Measurements from ENCODE around the gene RBM24. TPM values are rescaled to one million over a fixed set of nuclear protein-coding genes. Genes with fewer than 3 reads are reported as not detected.
"Not testable (repeated sequence)": the region's sequence is repeated elsewhere in the genome, so short reads cannot be mapped to it uniquely, and the experiment has no call there.

The RBM24 gene
- total RNA-seq, 1 donor from 2014 or later: 0.26 TPM

DNA sequence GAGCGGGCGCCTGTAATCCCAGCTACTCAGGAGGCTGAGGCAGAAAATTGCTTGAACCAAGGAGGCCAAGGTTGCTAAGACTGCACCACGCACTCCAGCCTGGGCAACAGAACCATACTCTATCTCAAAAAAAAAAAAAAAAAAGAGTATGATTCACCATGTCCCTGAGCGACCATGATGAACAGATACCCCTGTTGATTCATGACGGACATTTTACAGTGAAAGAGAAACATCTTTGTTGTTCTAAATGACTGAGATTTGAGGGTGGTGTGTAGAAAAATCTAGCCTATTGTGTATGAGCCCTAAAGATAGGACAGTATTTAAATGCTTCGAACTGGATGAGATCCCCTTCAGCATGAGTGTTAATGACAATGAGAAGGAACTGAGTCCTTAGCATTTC, 32.8 kb downstream of the RBM24 start:
- TF ChIP-seq, protein P1, sequence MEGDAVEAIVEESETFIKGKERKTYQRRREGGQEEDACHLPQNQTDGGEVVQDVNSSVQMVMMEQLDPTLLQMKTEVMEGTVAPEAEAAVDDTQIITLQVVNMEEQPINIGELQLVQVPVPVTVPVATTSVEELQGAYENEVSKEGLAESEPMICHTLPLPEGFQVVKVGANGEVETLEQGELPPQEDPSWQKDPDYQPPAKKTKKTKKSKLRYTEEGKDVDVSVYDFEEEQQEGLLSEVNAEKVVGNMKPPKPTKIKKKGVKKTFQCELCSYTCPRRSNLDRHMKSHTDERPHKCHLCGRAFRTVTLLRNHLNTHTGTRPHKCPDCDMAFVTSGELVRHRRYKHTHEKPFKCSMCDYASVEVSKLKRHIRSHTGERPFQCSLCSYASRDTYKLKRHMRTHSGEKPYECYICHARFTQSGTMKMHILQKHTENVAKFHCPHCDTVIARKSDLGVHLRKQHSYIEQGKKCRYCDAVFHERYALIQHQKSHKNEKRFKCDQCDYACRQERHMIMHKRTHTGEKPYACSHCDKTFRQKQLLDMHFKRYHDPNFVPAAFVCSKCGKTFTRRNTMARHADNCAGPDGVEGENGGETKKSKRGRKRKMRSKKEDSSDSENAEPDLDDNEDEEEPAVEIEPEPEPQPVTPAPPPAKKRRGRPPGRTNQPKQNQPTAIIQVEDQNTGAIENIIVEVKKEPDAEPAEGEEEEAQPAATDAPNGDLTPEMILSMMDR (IDR thresholded peaks at IDR 0.05; ENCODE audit: insufficient read depth, low read length, severe bottlenecking): no peak
- DNase-seq (ENCODE audit: low read depth): no peak
- H3K27me3 ChIP-seq (ENCODE audit: control insufficient read depth, insufficient read depth, low read length): no peaks in the 10 kb centered on the region
- no peaks in the 10 kb centered on the region for H3K36me3 ChIP-seq (ENCODE audit: control insufficient read depth, insufficient read depth, low read length)
- H3K4me3 ChIP-seq (ENCODE audit: low read depth, low read length): no peak overlapping the region
- FAIRE-seq: no peak

DNA sequence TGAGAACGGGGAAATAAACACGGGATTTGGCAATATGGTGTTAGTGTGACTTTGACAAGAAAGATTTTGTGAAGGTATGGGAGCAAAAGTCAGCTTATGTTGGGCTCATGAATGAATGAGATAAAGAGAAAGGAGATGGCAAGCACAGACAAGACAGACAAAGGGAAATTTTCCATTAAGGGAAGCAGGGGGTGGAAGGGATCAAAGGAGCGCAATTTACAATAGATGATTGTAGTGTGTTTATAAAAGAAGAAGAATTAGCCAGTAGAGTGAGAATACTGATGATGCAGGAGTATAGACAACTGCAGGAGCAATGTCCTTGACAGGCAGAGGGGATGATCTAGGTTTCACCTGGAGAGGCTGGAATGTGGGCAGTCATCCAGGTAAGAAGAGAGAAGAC, 34.1 kb downstream of the RBM24 start:
- Histone ChIP-seq H3K36me3 (ENCODE audit: control insufficient read depth, insufficient read depth, low read length) (no peaks in the 10 kb centered on the region), H3K4me3 (ENCODE audit: low read depth, low read length) (no peak overlapping the region), H3K27me3 (ENCODE audit: control insufficient read depth, insufficient read depth, low read length) (no peaks in the 10 kb centered on the region)
- DNase-seq (ENCODE audit: low read depth): no peak
- no peak for FAIRE-seq
- TF ChIP-seq, protein P1 (IDR thresholded peaks at IDR 0.05; ENCODE audit: insufficient read depth, low read length, severe bottlenecking): no peak

DNA sequence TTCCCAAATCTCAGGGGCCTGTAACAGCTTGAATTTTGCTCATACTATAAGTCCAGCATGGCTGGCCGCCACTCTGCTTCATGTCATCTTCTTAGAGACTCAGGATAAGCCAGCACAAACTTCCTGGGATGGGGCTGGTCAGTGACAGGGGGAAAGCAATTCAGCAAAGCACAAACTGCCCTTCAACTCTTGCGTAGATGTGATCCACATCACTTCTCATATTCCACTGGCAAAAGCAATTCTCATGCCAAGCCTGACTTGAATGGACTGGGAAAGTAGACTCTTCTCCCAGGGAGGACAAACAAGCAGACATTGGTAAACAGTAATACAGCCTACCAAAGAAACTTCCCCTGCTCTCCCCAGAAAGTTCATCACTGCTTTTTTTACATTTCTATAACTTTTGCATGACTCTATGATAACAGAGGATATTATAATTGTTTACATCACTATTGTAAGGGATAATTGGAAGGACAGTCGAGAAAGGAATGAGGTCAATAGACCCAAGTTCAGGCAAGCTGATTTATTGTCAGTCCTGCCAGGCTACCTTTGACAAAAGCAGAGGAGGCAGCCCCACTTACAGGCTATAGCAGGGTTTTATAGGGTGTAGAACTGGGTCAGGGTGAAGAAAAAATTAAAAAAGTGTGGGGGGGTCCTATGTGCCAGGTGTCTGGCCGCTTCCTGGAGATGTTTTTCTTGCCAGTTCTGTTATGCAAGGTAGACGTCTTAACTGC, 37.4 kb downstream of the RBM24 start:
- Histone ChIP-seq H3K4me3 (ENCODE audit: low read depth, low read length) (no peak overlapping the region), H3K27me3 (ENCODE audit: control insufficient read depth, insufficient read depth, low read length) (no peaks in the 10 kb centered on the region), H3K36me3 (ENCODE audit: control insufficient read depth, insufficient read depth, low read length) (no peaks in the 10 kb centered on the region)
- TF ChIP-seq, protein P1 (IDR thresholded peaks at IDR 0.05; ENCODE audit: insufficient read depth, low read length, severe bottlenecking): no peak
- FAIRE-seq: peak; percentile 60
- no peak for DNase-seq (ENCODE audit: low read depth)

DNA sequence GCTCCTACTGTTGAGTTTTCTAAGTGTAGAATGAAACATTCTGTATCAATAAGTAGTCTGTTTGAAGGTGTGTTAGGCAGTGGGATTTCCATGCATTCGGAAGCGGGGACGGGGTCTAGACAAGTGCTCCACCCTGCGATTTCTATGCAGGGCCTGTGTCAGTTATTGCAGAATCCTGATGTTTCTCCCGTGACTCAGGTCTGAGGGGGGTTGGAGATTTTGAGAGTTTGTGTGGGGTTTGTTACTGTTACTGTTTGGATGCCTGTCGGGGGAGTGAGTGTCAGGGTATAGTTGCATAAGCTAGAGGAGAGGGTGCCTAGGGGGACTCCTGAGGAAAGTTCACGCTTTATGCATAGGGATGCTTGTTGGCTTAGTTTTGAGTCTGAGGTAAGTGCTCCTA, 39.1 kb downstream of the RBM24 start:
- DNase-seq (ENCODE audit: low read depth); FAIRE-seq; H3K4me3 ChIP-seq (ENCODE audit: low read depth, low read length); H3K27me3 ChIP-seq (ENCODE audit: control insufficient read depth, insufficient read depth, low read length); H3K36me3 ChIP-seq (ENCODE audit: control insufficient read depth, insufficient read depth, low read length): not testable (repeated sequence)

DNA sequence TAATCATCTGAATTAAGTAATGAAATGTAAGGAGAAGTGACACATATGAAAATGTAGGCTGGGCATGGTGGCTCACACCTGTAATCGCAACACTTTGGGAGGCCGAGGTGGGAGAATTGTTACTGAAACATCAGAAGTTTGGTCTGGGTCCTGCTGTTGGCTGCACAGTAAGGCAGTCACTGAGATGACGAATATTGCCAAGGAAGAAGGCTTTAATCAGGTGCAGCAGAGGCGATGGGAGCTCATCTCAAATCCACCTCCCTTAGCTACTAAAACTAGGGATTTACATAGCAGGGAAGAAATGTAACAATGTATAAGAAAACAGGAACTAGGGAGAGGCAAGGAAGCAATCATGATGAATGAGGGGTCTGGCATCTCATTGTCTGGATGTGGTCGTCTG, 50.1 kb downstream of the RBM24 start:
- H3K36me3 ChIP-seq (ENCODE audit: control insufficient read depth, insufficient read depth, low read length): no peaks in the 10 kb centered on the region
- DNase-seq (ENCODE audit: low read depth) (no peak), FAIRE-seq (no peak)
- TF ChIP-seq, protein P1 (IDR thresholded peaks at IDR 0.05; ENCODE audit: insufficient read depth, low read length, severe bottlenecking): no peak
- no peaks in the 10 kb centered on the region for H3K27me3 ChIP-seq (ENCODE audit: control insufficient read depth, insufficient read depth, low read length)
- no peak overlapping the region for H3K4me3 ChIP-seq (ENCODE audit: low read depth, low read length)

DNA sequence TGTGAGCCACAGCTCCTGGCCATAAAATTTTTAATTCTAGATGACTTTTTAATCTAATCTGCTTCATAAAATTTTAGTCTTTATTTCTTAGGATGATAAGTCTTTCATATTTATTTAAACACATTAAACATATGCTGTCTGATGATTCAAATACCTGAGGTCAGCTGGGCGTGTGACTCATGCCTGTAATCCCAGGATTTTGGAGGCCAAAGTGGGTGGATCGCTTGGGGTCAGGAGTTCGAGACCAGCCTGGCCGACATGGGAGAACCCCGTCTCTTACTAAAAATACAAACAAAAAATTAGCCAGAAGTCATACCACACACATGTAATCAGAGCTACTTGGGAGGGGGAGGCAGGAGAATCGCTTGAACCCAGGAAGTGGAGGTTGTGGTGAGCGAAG, 53.1 kb downstream of the RBM24 start:
- H3K4me3 ChIP-seq (ENCODE audit: low read depth, low read length): no peak overlapping the region
- H3K27me3 ChIP-seq (ENCODE audit: control insufficient read depth, insufficient read depth, low read length): no peaks in the 10 kb centered on the region
- H3K36me3 ChIP-seq (ENCODE audit: control insufficient read depth, insufficient read depth, low read length): no peaks in the 10 kb centered on the region
- DNase-seq (ENCODE audit: low read depth) (peak; percentile 34), FAIRE-seq (no peak)
- TF ChIP-seq, protein P1 (IDR thresholded peaks at IDR 0.05; ENCODE audit: insufficient read depth, low read length, severe bottlenecking): no peak
